Neural cell (in vitro differentiated cells): Measurements from ENCODE around the gene NSMCE1. TPM values are rescaled to one million over a fixed set of nuclear protein-coding genes. Genes with fewer than 3 reads are reported as not detected.

Experiments
- H2AFZ ChIP-seq: fragments of 200-600, 300-800 bp; sonication (generic), shearing (Covaris generic); 2 replicates; pipeline ENCODE4 v1.6.0; 2014; ENCODE audit warnings: low read depth, mild to moderate bottlenecking, antibody characterized with exemption, low read length, moderate library complexity
- H3F3A ChIP-seq: fragments of 200-600 bp; shearing (Covaris generic); 2 replicates; pipeline ENCODE4 v1.6.1; 2016; ENCODE audit warnings: mild to moderate bottlenecking, moderate library complexity, mixed read lengths, antibody characterized with exemption, low read length; ENCODE audit not compliant: insufficient read depth, poor library complexity, severe bottlenecking
- H3K27ac ChIP-seq: fragments of 200-600, 300-800 bp; sonication (generic), shearing (Covaris generic); 2 replicates; pipeline ENCODE4 v1.5.1; 2014; ENCODE audit warnings: mild to moderate bottlenecking, low read length, moderate library complexity
- H3K27me3 ChIP-seq: fragments of 300-800, 200-600 bp; sonication (generic), shearing (Covaris generic); 2 replicates; pipeline ENCODE4 v1.6.0; 2014; ENCODE audit warnings: mild to moderate bottlenecking, low read depth, low read length, moderate library complexity; ENCODE audit not compliant: insufficient read depth
- H3K36me3 ChIP-seq: fragments of 300-800, 200-600 bp; sonication (generic), shearing (Covaris generic); 2 replicates; pipeline ENCODE4 v1.5.1; 2014; ENCODE audit warnings: mild to moderate bottlenecking, antibody characterized with exemption, low read length, moderate library complexity; ENCODE audit not compliant: insufficient read depth
- H3K4me2 ChIP-seq: fragments of 300-800, 200-600 bp; sonication (generic), shearing (Covaris generic); 2 replicates; pipeline ENCODE4 v1.6.0; 2014; ENCODE audit warnings: mild to moderate bottlenecking, low read length
- H3K4me3 ChIP-seq: fragments of 300-800, 200-600 bp; sonication (generic), shearing (Covaris generic); 2 replicates; pipeline ENCODE4 v1.5.1; 2014; ENCODE audit warnings: mild to moderate bottlenecking, low read length, moderate library complexity
- H3K79me2 ChIP-seq: fragments of 200-600 bp; shearing (Covaris generic); replicated peaks from 2 replicates; pipeline ENCODE4 v1.6.0; 2014; ENCODE audit warnings: mild to moderate bottlenecking, low read length, moderate library complexity; ENCODE audit not compliant: insufficient read depth
- H3K9ac ChIP-seq: fragments of 300-800, 200-600 bp; sonication (generic), shearing (Covaris generic); 2 replicates; pipeline ENCODE4 v1.6.1; 2016; ENCODE audit warnings: mild to moderate bottlenecking, low read length, mixed read lengths
- H3K9me2 ChIP-seq: fragments of 200-600 bp; shearing (Covaris generic); 2 replicates; pipeline ENCODE4 v1.6.1; 2016; ENCODE audit warnings: mild to moderate bottlenecking, low read length, mixed read lengths; ENCODE audit not compliant: insufficient read depth
- H3K9me3 ChIP-seq: fragments of 200-600, 300-800 bp; sonication (generic), shearing (Covaris generic); 2 replicates; pipeline ENCODE4 v1.6.1; 2016; ENCODE audit warnings: mild to moderate bottlenecking, mixed run types, low read length, moderate library complexity, mixed read lengths
- H4K20me1 ChIP-seq: fragments of 200-600 bp; shearing (Covaris generic); 2 replicates; pipeline ENCODE4 v1.6.1; 2016; ENCODE audit warnings: mild to moderate bottlenecking, mixed run types; ENCODE audit not compliant: insufficient read depth
- EP300 ChIP-seq: fragments of 450-650 bp; conservative IDR thresholded peaks from 2 replicates; pipeline ENCODE4 v1.6.1; 2014; ENCODE audit warnings: antibody characterized with exemption, mild to moderate bottlenecking, moderate library complexity; ENCODE audit not compliant: poor library complexity, severe bottlenecking
- EZH2 ChIP-seq: fragments of 200-600, 300-800 bp; shearing (Covaris generic), sonication (generic); IDR thresholded peaks from 2 replicates; pipeline ENCODE4 v1.6.1; 2014; ENCODE audit warnings: antibody characterized with exemption, low read length, borderline replicate concordance, mild to moderate bottlenecking; ENCODE audit not compliant: insufficient read depth, poor library complexity, severe bottlenecking
- MXI1 ChIP-seq: fragments of 450-650 bp; conservative IDR thresholded peaks from 2 replicates; pipeline ENCODE4 v1.6.1; 2014; ENCODE audit warnings: antibody characterized with exemption, mild to moderate bottlenecking; ENCODE audit not compliant: poor library complexity, severe bottlenecking
- POLR2AphosphoS5 ChIP-seq: IDR thresholded peaks from 2 replicates; pipeline ENCODE4 v1.6.1; 2012
- RAD21 ChIP-seq: fragments of 450-650 bp; conservative IDR thresholded peaks from 2 replicates; pipeline ENCODE4 v1.6.1; 2014; ENCODE audit warnings: antibody characterized with exemption, mild to moderate bottlenecking, moderate library complexity
- REST ChIP-seq: IDR thresholded peaks from 2 replicates; pipeline ENCODE4 v1.6.1; 2012; ENCODE audit warnings: borderline replicate concordance
- SMC3 ChIP-seq: fragments of 450-650 bp; conservative IDR thresholded peaks from 2 replicates; pipeline ENCODE4 v1.6.1; 2014; ENCODE audit warnings: antibody characterized with exemption, mild to moderate bottlenecking, moderate library complexity; ENCODE audit not compliant: poor library complexity
- TAF1 ChIP-seq: IDR thresholded peaks from 2 replicates; pipeline ENCODE4 v1.6.1; 2012; ENCODE audit warnings: low read depth
- polyA plus RNA-seq: library from polyadenylated mRNA; depleted of rRNA; stranded (reverse); fragments of >200 nt; gene quantifications from 2 replicates; pipeline ENCODE4 v1.2.3, GENCODE V29; 2014
- TF ChIP-seq, protein P1 (sequence below): fragments of 450-650 bp; IDR thresholded peaks from 2 replicates; pipeline ENCODE4 v1.5.1; 2014; ENCODE audit warnings: antibody characterized with exemption, mild to moderate bottlenecking, moderate library complexity; ENCODE audit not compliant: poor library complexity, severe bottlenecking

NSMCE1 gene
- polyA plus RNA-seq, 1 donor from 2014 or later: 11.5 TPM

DNA sequence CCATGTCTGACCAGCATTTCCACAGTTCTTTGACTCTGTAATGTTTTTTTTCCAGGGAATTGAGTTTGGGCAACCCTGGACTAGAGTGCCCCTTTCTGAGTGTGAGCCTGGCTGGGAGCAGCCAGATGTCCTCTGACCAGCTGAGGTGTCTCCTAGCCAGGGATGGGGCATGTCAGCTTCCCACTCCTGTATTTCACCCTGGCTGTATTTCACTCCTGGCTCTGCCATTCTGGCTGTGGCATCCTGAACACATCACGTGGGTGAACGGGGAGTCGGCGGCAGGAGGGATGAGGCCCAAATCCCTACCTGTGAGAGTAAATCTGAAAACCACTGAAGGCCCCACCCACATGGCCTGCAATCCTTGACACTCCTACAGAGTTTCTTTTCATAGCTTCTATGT is 34.0 kb downstream of the NSMCE1 start:
- Histone ChIP-seq H3F3A (no peaks in the 10 kb centered on the region), H3K79me2 (no peaks in the 10 kb centered on the region), H3K27ac (no peak overlapping the region), H2AFZ (no peak overlapping the region), H3K9me2 (no peaks in the 10 kb centered on the region), H3K4me3 (no peak overlapping the region), H3K27me3 (no peaks in the 10 kb centered on the region), H3K36me3 (no peaks in the 10 kb centered on the region), H3K9ac (no peak overlapping the region), H3K9me3 (no peaks in the 10 kb centered on the region), H3K4me2 (no peak overlapping the region), H4K20me1 (no peaks in the 10 kb centered on the region)
- TF ChIP-seq MXI1: no peak
- no peak for TF ChIP-seq TAF1
- TF ChIP-seq EZH2: no peak
- TF ChIP-seq SMC3: no peak
- TF ChIP-seq POLR2AphosphoS5: no peak
- TF ChIP-seq REST: no peak
- TF ChIP-seq, protein P1, sequence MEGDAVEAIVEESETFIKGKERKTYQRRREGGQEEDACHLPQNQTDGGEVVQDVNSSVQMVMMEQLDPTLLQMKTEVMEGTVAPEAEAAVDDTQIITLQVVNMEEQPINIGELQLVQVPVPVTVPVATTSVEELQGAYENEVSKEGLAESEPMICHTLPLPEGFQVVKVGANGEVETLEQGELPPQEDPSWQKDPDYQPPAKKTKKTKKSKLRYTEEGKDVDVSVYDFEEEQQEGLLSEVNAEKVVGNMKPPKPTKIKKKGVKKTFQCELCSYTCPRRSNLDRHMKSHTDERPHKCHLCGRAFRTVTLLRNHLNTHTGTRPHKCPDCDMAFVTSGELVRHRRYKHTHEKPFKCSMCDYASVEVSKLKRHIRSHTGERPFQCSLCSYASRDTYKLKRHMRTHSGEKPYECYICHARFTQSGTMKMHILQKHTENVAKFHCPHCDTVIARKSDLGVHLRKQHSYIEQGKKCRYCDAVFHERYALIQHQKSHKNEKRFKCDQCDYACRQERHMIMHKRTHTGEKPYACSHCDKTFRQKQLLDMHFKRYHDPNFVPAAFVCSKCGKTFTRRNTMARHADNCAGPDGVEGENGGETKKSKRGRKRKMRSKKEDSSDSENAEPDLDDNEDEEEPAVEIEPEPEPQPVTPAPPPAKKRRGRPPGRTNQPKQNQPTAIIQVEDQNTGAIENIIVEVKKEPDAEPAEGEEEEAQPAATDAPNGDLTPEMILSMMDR: no peak
- no peak for TF ChIP-seq EP300
- no peak for TF ChIP-seq RAD21

- Histone ChIP-seq H3K9ac (no peak overlapping the region), H3K9me2 (no peaks in the 10 kb centered on the region), H3K27me3 (no peaks in the 10 kb centered on the region), H3K79me2 (no peaks in the 10 kb centered on the region), H3K4me2 (no peak overlapping the region), H3K36me3 (no peaks in the 10 kb centered on the region), H3K27ac (no peak overlapping the region), H3F3A (no peaks in the 10 kb centered on the region), H3K4me3 (no peak overlapping the region), H4K20me1 (no peaks in the 10 kb centered on the region), H2AFZ (no peak overlapping the region), H3K9me3 (no peaks in the 10 kb centered on the region)
- no peak for TF ChIP-seq EZH2
- TF ChIP-seq EP300: no peak
- no peak for TF ChIP-seq REST
Observed at GRCh38 chr16:27234171-27234570, 34.4 kb downstream of the NSMCE1 start.
